SJSA1 (cell line): Measurements from ENCODE around the gene PDE7B. TPM values are rescaled to one million over a fixed set of nuclear protein-coding genes. Genes with fewer than 3 reads are reported as not detected.
"Not testable (repeated sequence)": the region's sequence is repeated elsewhere in the genome, so short reads cannot be mapped to it uniquely, and the experiment has no call there.

Experiments used
- DNase-seq, 2 experiments: peaks; one replicate each; pipeline ENCODE4 v3.0.0-alpha.2; 2015 to 2020; ENCODE audit warnings: low spot score in 2 of 2, low read depth in 1 of 2
- H3K27ac ChIP-seq: fragments of 250-450 bp; sonication (Bioruptor Pico); 2 replicates; pipeline ENCODE4 v1.5.1; 2020; ENCODE audit warnings: mild to moderate bottlenecking, moderate library complexity
- H3K27me3 ChIP-seq: fragments of 250-450 bp; sonication (Bioruptor Pico); replicated peaks from 2 replicates; pipeline ENCODE4 v1.5.1; 2020; ENCODE audit warnings: mild to moderate bottlenecking, moderate library complexity
- H3K36me3 ChIP-seq: fragments of 250-450 bp; sonication (Bioruptor Pico); 2 replicates; pipeline ENCODE4 v1.5.1; 2020; ENCODE audit warnings: mild to moderate bottlenecking
- H3K4me1 ChIP-seq: fragments of 250-450 bp; sonication (Bioruptor Pico); replicated peaks from 2 replicates; pipeline ENCODE4 v1.6.1; 2021; ENCODE audit warnings: mild to moderate bottlenecking
- H3K4me3 ChIP-seq: fragments of 250-450 bp; sonication (Bioruptor Pico); 2 replicates; pipeline ENCODE4 v1.5.1; 2020; ENCODE audit warnings: mild to moderate bottlenecking
- H3K9me3 ChIP-seq: fragments of 250-450 bp; sonication (Bioruptor Pico); replicated peaks from 2 replicates; pipeline ENCODE4 v1.5.1; 2020; ENCODE audit warnings: mild to moderate bottlenecking
- total RNA-seq: library from RNA; depleted of rRNA; stranded (reverse); fragments of >200 nt; shearing (Covaris generic); gene quantifications from 2 replicates; pipeline ENCODE4 v1.2.3, GENCODE V29; 2014

The PDE7B gene
- total RNA-seq, 1 experiment from 2014 or later = not detected

DNA sequence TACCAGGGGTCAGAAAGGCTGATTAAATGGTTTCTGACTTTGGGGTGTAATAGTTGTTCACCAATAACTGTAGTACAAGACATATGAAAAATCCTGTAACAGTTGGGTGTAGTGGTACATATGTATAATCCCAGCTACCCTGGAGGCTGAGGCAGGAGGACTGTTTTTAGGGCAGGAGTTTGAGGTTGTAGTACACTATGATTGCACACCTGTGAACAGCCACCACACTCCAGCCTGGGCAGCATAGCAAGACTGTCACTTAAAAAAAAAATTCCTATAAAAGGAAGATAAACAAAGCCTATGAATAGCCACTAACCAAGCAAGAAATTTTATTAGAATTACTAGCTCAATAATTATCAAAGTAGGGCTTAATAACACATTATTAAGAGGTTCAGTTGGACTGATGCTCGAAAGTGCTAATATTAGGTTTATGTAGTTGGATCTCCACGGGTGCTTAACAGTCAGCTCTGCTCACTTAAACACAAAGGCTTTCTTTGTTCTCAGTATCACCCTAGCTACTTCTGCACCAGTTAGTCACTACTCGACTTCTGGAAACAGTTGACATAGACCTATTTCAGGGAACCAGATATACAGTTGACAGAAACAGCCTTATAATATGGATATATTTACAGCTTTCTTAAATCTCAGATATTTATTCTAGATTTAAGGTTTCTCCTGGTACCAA, 285.6 kb downstream of the PDE7B start:
- Histone ChIP-seq H3K27me3 (no peaks in the 10 kb centered on the region), H3K4me3 (no peak overlapping the region), H3K9me3 (no peaks in the 10 kb centered on the region), H3K27ac (no peak overlapping the region), H3K4me1 (no peaks in the 10 kb centered on the region), H3K36me3 (no peaks in the 10 kb centered on the region)
- DNase-seq = no peak

DNA sequence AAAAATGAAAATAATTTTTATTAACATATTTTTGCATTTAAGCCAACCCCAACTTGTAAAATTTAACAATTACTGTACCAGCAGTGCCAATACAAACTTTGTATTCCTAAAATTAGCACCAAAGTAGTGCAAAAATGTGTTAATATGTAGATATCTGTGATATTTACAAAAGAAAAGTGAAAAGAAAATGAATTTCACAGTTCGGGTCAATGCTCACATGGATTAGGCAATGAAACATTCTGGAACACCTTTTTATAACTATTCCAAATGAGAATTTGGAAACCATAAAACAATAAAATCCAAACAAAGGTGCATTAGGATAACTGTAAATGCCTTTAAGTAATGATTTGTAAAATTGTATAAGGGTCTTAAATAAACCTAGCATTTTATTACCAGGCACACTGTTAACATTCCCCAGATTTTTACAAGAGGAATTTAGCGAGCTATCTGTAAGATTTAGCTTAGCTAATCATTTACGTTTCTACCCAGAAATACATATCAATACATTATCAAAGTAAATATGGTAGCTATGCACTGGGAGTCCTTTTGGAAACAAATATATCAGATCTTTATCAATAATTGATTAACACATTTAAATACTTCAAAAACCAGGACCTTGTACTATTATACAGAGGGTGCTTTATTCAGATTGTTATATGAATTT, 286.4 kb downstream of the PDE7B start:
- H3K27me3 ChIP-seq = no peaks in the 10 kb centered on the region
- H3K27ac ChIP-seq = no peak overlapping the region
- no peak overlapping the region for H3K4me3 ChIP-seq
- no peaks in the 10 kb centered on the region for H3K4me1 ChIP-seq
- no peak for DNase-seq
- no peaks in the 10 kb centered on the region for H3K36me3 ChIP-seq
- no peaks in the 10 kb centered on the region for H3K9me3 ChIP-seq

DNA sequence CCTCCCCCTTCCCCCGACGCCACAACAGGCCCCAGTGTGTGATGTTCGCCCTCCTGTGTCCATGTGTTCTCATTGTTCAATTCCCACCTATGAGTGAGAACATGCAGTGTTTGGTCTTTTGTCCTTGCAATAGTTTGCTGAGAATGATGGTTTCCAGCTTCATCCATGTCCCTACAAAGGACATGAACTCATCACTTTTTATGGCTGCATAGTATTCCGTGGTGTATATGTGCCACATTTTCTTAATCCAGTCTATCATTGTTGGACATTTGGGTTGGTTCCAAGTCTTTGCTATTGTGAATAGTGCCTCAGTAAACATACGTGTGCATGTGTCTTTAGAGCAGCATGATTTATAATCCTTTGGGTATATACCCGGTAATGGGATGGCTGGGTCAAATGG, 287.6 kb downstream of the PDE7B start:
- H3K27me3 ChIP-seq, H3K27ac ChIP-seq, H3K4me1 ChIP-seq, DNase-seq, H3K4me3 ChIP-seq, H3K36me3 ChIP-seq, H3K9me3 ChIP-seq: not testable (repeated sequence)

DNA sequence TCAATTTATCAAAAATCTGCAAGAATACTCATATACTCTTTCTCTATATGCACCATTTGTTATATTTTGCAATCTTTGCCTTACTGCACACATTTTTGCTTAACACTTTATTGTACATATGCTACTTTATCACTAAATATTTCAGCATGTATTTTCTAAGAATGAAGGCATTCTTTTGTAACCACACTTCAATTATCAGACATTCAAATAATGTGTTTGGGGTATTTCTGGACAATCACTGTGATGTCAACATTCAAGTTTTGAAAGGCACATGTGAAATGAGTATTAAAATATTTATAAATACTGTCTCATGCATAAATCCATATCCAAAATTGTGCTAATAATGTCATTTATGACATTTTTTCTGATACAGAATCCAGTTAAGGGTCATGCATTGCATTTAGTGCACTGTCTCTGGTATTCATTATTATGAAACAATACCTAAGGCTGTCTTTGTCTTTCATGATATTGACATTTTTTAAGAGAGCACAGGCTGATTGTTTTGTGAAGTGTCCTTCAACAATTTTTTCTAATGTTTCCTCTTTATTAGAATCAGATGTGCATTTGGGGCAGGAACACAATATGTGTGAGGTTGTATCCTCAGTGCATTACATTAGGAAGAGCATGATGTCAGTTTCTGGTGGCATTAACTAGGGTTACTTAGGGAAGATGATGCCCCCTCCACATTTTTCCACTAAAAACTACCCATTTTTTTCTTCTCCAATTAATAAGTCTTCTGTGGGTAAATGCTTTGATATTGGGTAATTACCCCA, 292.9 kb downstream of the PDE7B start:
- Histone ChIP-seq H3K36me3 (no peaks in the 10 kb centered on the region), H3K27me3 (no peaks in the 10 kb centered on the region), H3K9me3 (no peaks in the 10 kb centered on the region), H3K4me1 (no peaks in the 10 kb centered on the region), H3K4me3 (no peak overlapping the region), H3K27ac (no peak overlapping the region)
- no peak for DNase-seq

DNA sequence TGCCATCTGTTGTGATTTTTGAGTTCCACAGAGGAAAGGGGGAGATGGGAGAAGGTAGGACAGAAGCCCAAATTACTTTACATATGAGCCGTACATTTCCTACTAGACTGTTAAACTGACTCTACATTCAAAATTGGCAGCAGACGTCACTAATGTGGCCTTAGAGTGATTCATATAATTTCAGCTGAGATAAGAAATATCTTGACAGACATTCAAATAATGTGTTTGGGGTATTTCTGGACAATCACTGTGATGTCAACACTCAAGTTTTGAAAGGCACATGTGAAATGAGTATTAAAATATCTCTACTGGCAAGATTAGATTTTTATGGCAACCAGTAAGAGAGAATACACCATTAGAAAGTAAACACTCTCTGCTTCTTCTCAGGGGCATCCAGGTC, 294.6 kb downstream of the PDE7B start:
- H3K36me3 ChIP-seq = no peaks in the 10 kb centered on the region
- no peaks in the 10 kb centered on the region for H3K27me3 ChIP-seq
- H3K9me3 ChIP-seq = no peaks in the 10 kb centered on the region
- H3K4me3 ChIP-seq = no peak overlapping the region
- H3K4me1 ChIP-seq = no peaks in the 10 kb centered on the region
- DNase-seq = no peak
- H3K27ac ChIP-seq = no peak overlapping the region

DNA sequence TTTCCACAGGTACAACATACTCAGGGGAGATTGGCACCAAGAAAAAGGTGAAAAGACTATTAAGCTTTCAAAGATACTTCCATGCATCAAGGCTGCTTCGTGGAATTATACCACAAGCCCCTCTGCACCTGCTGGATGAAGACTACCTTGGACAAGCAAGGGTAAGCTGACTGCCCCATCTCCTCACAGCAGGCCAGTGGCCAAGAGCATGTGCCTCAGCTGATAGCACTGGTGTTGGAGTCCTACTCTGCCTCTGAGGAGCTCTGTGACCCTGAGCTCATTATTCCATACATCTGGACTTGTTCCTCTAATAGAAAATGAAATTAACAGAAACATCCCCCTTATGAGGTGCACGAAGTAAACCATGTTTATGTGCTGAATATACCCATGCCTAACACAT, 295.8 kb downstream of the PDE7B start:
- Histone ChIP-seq H3K36me3 (no peaks in the 10 kb centered on the region), H3K27ac (no peak overlapping the region), H3K27me3 (no peaks in the 10 kb centered on the region), H3K9me3 (no peaks in the 10 kb centered on the region), H3K4me3 (no peak overlapping the region), H3K4me1 (no peaks in the 10 kb centered on the region)
- no peak for DNase-seq

DNA sequence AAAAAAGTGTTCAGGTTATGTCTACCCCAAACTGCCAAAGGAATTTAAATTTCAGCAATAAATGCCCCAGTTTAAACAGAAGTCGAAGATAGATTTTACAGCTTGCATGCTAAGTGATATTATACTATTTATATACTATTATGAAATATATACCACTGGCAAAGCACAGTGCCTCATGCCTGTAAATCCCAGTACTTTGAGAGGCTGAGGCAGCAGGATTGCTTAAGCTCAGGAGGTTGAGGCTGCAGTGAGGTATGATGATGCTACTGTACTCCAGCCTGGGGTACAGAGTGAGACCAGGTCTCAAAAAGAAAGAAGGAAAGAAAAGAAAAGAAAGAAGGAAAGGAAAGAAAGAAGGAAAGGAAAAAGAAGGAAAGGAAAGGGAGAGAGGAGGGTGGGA, 296.6 kb downstream of the PDE7B start:
- no peaks in the 10 kb centered on the region for H3K4me1 ChIP-seq
- H3K27ac ChIP-seq = no peak overlapping the region
- H3K9me3 ChIP-seq = no peaks in the 10 kb centered on the region
- H3K36me3 ChIP-seq = no peaks in the 10 kb centered on the region
- no peak for DNase-seq
- no peaks in the 10 kb centered on the region for H3K27me3 ChIP-seq
- no peak overlapping the region for H3K4me3 ChIP-seq

DNA sequence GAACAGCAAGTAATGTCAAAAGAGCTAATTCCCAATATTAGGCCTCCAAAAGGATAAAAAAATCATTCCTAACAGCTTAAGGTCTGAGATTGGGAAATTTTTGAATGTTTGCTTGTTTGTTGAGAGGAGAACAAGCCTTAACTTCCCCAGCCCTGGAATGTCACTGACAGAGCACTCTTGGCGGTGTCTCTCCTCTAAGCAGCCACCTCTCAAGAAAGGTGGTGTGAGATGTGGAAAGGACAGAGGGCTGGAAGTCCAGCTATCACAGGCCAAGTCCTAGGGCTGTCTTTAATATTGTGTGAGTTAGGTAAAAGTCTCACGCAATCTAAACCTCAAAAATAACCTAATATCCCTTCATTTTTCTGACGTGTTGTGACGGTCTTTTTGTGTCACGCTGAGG, 297.0 kb downstream of the PDE7B start:
- no peak for DNase-seq
- Histone ChIP-seq H3K4me3 (no peak overlapping the region), H3K9me3 (no peaks in the 10 kb centered on the region), H3K4me1 (no peaks in the 10 kb centered on the region), H3K27ac (no peak overlapping the region), H3K27me3 (no peaks in the 10 kb centered on the region), H3K36me3 (no peaks in the 10 kb centered on the region)

DNA sequence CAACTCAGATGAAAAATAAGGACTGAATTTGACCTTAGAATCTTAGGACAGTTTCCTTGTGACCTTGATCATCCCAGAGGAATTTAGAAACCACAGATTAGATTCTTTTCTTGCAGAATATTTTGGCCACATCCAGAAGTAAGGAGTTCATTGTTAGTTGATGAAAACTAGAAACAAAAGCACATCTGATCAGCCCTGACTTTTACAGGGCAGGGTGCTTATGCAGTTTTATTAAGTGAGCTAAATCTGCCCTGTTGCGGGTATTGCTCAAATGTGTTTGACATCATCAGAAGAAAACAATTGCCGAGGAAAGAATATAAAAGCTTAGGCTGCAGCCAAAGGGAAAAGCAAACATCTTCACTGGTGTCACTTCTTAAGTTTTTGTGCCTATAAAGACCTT, 297.8 kb downstream of the PDE7B start:
- H3K4me1 ChIP-seq = no peaks in the 10 kb centered on the region
- H3K9me3 ChIP-seq = no peaks in the 10 kb centered on the region
- no peaks in the 10 kb centered on the region for H3K36me3 ChIP-seq
- no peak overlapping the region for H3K4me3 ChIP-seq
- no peak for DNase-seq
- H3K27me3 ChIP-seq = no peaks in the 10 kb centered on the region
- H3K27ac ChIP-seq = no peak overlapping the region

DNA sequence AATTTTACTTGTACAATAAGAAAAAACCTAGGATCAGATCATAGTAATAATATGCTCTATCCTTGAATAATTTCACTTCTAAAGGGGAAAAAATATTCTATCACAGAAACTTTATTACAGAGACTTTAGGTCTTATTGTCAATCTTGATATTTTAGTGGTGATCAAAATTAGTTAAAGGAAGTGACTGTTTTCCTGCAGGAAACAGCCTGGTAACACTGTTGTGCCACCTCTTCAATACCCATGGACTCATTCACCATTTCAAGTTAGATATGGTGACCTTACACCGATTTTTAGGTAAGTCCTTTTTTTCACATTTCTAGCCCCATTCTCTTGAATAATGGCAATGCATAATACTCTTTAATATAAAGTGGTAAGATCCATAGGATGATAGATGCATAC, 299.5 kb downstream of the PDE7B start:
- Histone ChIP-seq H3K36me3 (no peaks in the 10 kb centered on the region), H3K27me3 (no peaks in the 10 kb centered on the region), H3K27ac (no peak overlapping the region), H3K4me3 (no peak overlapping the region), H3K9me3 (no peaks in the 10 kb centered on the region), H3K4me1 (no peaks in the 10 kb centered on the region)
- DNase-seq = no peak

DNA sequence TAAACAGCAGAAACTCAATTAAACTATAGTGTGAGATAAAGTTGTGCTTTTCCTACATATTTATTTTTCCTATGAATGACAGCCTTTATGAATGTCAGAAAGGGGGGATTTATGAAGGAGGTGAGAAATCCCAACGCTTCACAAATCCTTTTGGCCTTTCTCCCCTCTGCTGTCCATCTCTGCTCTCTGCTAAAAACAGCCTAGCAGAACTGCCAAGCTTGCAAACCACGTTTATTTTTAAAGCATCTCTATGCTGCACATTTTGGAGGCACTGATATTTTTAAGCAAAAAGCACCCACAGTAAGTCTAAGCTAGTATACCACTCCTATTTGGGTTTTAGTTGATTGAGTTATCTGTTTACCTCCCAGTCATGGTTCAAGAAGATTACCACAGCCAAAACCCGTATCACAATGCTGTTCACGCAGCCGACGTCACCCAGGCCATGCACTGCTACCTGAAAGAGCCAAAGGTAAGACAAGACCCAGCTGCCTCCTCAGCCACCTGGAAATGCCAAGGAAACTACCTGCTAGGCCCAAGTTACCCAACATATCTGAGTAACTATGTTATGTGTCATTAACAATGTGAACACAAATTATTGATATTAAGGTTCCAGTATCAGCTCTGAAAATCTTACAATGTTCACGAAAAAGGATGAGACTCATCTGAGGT, 302.3 kb downstream of the PDE7B start:
- H3K27me3 ChIP-seq = no peaks in the 10 kb centered on the region
- H3K27ac ChIP-seq = no peak overlapping the region
- no peaks in the 10 kb centered on the region for H3K4me1 ChIP-seq
- no peaks in the 10 kb centered on the region for H3K9me3 ChIP-seq
- DNase-seq = no peak
- H3K36me3 ChIP-seq = no peaks in the 10 kb centered on the region
- H3K4me3 ChIP-seq = no peak overlapping the region

DNA sequence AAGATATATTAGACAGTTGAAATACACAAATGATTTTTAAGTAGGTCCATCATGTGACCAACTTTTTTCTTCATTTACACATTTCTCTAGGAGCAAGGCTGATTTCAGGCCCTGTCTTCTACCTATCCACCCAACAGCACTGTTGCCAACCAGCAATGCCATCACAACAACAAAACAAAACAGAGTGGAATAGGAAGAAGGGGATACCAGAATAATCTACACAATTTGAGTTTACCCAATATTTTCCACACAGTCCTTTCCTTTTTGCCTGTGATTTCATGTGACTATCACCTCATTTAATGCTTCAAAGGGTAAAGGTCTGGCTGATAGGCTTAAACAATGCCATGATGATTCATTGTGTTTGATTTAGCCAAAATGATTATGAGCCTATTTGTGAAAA, 303.7 kb downstream of the PDE7B start:
- Histone ChIP-seq H3K4me3 (no peak overlapping the region), H3K27me3 (no peaks in the 10 kb centered on the region), H3K36me3 (no peaks in the 10 kb centered on the region), H3K9me3 (no peaks in the 10 kb centered on the region), H3K27ac (no peak overlapping the region), H3K4me1 (no peaks in the 10 kb centered on the region)
- no peak for DNase-seq

DNA sequence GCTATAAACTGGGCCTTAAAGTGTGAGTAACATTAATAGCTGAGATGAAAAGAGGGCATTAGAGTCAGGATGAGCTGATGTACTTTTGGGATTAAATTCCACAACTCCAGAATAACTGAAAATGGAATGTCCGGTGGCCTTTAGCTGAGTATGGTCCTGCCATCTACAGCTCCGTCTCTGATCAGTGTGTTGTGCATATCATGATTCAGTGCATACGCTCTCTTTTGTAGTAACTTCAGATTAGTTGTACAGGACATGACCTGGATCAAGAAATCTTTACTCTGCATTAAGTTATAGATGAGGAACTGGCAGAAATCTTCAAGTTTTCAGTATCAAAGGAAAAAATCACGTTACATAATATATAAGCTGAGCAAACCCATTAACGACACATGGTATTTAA, 306.2 kb downstream of the PDE7B start:
- H3K27me3 ChIP-seq = no peaks in the 10 kb centered on the region
- H3K4me3 ChIP-seq = no peak overlapping the region
- H3K27ac ChIP-seq = no peak overlapping the region
- no peaks in the 10 kb centered on the region for H3K36me3 ChIP-seq
- DNase-seq = no peak
- no peaks in the 10 kb centered on the region for H3K4me1 ChIP-seq
- H3K9me3 ChIP-seq = no peaks in the 10 kb centered on the region

DNA sequence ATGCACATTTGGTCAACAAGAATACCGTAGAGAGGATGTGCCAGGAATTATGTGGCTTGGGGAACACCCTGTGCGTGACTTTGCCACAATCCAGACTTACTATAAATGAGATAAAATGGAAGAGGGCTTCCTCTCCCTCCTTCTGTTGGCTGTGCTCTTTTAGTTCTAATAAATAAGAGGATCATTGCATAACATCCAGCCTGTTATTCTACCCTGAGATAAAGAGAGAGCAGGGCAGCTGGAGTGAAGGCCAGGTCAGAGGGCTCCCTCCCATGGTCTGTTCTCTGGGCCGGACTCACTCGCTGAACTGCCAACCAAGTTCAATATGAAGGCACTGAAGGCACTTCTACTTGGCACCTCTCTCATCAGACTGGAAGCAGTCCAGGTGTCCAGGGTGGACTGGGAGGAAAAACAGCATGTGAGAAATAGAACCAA, 306.9 kb downstream of the PDE7B start:
- Histone ChIP-seq H3K9me3 (no peaks in the 10 kb centered on the region), H3K27ac (no peak overlapping the region), H3K27me3 (no peaks in the 10 kb centered on the region), H3K36me3 (no peaks in the 10 kb centered on the region), H3K4me1 (no peaks in the 10 kb centered on the region), H3K4me3 (no peak overlapping the region)
- DNase-seq = no peak
